ENCODE results near the gene NRAP. TPM values are rescaled to one million over a fixed set of nuclear protein-coding genes. Genes with fewer than 3 reads are reported as not detected.

The NRAP gene
- total and polyA plus RNA-seq, 2 of the 8 experiments (the other 6 are each of a cell fraction or from before 2014, with no cell fraction given), result not detected

- TF ChIP-seq GABPA (IDR thresholded peaks at IDR 0.05; ENCODE audit: borderline replicate concordance, insufficient read depth, low read length) (no peak), POLR2A (IDR thresholded peaks at IDR 0.05; ENCODE audit: control extremely low read depth in 1 of 2, low read depth in 2 of 2, low read length in 2 of 2) (no peak), MAFK (IDR thresholded peaks at IDR 0.05; ENCODE audit: low read depth, low read length) (no peak), CTBP2 (IDR thresholded peaks at IDR 0.05; ENCODE audit: borderline replicate concordance, insufficient read depth, insufficient read length, low read length) (no peak), CHD2 (IDR thresholded peaks at IDR 0.05; ENCODE audit: low read length) (no peak)
These were observed at the start of gene NRAP (continued) for GRCh38 chr10:113663908-113664307.
